Midbrain (tissue), 1 donor: ENCODE measurements around the gene PGAP1.
A peak's percentile ranks its signal among the peaks of the same experiment; 100 is the strongest.
"Not testable (repeated sequence)": the region's sequence is repeated elsewhere in the genome, so short reads cannot be mapped to it uniquely, and the experiment has no call there.

ENCODE experiments used
- DNase-seq: peaks from one replicate; lab custom pipeline; 2025; lab: John Stamatoyannopoulos, UW

The PGAP1 gene

GRCh38 chr2:196951973-196952372 lies 25.5 kb upstream of the PGAP1 start:
- DNase-seq, result no peak

DNA sequence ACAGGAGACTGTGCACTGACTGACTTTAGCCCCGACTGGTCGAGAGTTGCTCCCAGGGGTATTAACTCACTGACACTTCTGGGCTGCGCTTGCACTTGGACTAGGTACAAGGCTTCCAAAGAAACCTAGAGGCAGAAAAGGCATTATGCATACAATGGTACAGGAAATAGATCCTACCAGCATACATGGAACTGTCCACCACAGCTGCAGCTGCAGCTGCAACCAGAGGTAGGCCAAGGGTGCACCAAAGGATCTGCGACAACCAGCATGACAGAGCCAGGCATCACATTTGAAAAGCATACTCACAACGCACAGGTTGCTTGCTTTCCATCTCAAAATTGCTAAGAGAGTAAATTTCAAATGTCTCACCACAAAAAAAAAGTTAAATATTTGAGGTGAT lies 22.6 kb upstream of the PGAP1 start:
- no peak for DNase-seq

- no peak for DNase-seq
Observed at GRCh38 chr2:196944570-196944969, 18.1 kb upstream of the PGAP1 start.

GRCh38 chr2:196941398-196942078 lies 15.0 kb upstream of the PGAP1 start:
- DNase-seq, result no peak

GRCh38 chr2:196939371-196939770 lies 12.9 kb upstream of the PGAP1 start:
- DNase-seq, result no peak

- no peak for DNase-seq
Observed at GRCh38 chr2:196935432-196935831, 8.9 kb upstream of the PGAP1 start.

DNA sequence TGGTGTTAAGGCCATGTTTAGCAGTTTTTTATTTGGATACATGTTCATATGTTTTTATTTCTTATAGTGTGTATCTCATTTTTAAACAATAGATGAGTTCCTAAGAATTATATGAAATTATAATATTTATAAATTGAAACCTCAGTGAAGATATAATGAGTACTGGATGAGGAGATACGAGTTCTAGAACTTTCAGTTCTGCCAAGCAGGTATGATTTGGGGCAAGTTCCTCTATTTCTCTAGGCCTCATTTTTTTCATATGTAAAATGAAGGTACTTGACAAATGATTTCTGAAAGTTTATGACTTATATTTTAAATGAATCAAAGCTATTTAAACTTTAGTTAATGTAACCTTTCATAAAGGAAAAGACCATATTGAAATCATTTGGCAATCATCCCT lies 8.2 kb upstream of the PGAP1 start:
- DNase-seq, result no peak

- no peak for DNase-seq
Observed at GRCh38 chr2:196931555-196931954, 5.0 kb upstream of the PGAP1 start.

DNA sequence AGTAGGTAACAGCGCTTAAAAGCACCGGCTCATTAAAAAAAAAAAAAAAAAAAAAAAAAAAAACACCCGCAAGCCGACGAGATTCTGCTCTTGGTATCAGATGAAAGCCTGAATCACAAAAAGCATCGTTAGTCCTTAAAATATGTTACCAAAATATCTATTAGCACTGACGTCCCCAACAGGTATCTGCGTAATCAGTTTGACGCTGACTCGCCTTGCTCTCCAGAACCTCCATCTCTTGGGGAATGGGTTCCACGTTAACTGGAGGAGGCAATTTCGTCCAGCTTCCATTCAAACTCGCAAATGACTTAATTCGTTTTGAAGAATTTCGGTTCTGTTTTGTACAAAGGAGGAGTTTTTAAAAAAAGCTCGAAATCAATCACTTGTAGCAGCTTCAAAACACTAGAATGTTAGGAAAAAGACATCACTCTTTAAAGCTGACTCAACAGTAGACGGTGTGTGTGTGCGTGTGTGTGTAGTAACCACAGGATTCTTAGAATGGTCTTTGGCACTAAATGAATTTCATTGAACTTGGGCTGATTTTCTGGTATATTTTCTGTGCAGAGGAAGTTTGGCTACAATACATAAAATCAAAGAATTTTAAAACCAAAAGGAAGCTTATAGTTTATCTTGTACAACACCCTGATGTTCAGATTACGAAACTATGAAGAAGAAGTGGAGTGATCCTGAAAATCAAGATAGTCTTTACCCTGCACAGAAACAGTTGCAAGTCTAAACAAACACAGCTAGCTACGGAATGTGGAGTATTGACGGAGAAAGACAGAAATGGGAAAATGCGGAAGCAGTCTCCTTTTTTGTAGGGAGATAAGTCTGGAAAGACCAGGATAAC lies 1.1 kb upstream of the PGAP1 start:
- DNase-seq, result peak; percentile 57

GRCh38 chr2:196925768-196926561 lies 542 bp downstream of the PGAP1 start:
- DNase-seq, result peak; percentile 77

GRCh38 chr2:196925051-196925767 lies 1.3 kb downstream of the PGAP1 start:
- DNase-seq, result peak; percentile 41

DNA sequence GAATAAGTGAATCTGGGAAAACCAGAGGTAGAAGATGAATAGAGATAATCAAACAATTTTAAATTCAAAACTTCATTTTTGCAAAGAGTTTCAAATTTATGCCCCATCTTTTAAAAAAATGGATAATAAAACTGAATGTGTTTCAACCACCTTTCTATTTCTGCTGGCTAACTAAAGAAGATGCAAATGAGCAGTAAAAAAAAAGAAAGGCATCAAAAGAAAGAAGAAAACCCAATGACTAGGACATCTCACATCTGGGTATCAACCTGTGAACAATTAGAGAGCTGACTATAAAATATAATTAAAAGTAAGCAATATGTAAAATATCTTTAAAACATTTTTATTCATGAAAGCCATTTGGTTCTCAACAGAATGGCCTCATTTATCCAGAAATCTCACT lies 2.5 kb downstream of the PGAP1 start:
- DNase-seq, result no peak

DNA sequence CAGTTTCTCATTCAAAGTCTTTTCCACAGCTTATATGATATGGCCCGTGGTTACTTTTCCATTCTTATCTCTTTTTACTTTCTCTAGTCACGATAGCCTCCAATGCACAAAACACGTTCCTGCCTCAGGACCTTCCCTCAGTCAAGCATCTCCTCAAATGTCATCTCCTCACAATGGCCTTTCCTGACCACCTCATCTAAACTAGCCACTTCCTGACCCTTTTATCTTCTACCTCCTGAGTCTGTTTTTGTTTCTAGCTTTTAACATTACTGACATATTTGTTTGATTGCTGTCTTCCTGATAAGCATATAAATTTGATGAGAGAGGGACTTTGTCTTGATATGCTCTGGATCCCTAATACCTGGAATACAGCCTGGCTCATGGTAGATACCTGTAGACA lies 7.6 kb downstream of the PGAP1 start:
- no peak for DNase-seq

DNA sequence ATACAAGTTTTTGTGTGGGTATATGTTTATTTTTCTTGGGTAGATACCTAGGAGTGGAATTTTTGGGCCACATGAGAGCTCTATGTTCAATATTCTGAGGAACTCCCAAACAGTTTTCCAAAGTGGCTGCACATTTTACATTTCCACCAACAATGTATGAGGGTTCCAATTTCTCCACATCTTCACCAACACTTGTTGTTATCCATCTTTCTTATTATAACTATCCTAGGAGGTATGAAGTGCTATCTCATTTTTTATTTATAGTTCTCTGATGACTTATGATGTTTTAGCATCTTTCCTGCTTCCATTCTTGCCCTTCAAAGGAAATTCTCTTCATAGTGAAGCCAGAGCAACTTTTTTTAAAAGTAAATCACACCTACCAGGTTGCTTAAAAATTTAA lies 8.7 kb downstream of the PGAP1 start:
- DNase-seq, result no peak

GRCh38 chr2:196915507-196916189 lies 10.9 kb downstream of the PGAP1 start:
- DNase-seq, result no peak

DNA sequence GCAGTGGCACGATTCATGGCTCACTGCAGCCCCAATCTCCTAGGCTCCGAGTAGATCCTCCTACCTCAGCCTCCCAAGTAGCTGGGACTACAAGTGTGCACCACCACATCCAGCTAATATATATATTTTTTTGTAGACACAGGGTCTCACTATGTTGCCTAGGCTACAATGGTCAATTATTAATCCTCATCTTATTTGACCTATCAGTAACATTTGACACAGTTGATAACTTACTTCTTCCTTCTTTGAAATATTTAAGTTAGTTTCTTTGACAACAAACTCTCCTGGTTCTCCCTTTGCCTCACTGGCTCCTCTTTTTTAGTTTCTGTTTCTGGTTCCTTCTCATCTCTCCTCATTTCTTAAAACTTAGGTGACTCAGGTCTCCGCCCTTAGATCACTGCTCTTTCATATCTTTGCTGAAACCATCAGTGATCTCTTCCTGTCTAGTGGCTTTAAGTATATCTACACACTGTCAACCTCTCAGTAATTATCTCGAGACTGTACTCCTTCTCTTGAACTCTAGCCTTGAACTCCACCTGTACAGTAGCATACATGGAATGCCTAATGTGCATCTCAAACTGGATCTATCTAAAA lies 11.5 kb downstream of the PGAP1 start:
- no peak for DNase-seq

- DNase-seq, result no peak
Observed at GRCh38 chr2:196913691-196914090, 12.8 kb downstream of the PGAP1 start.

DNA sequence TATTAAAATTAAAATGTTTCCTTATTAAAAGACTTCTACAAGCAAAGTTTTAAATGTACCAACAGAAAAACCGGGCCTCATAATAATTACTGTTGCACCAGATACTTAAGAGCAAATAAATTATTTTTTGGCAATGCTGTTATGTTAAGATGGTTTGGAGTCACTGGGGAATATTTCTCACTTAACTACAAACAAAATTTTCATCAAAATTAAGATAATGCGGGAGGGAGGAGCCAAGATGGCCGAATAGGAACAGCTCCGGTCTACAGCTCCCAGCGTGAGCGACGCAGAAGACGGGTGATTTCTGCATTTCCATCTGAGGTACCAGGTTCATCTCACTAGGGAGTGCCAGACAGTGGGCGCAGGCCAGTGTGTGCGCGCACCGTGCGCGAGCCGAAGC lies 21.1 kb downstream of the PGAP1 start:
- DNase-seq, result not testable (repeated sequence)

GRCh38 chr2:196902828-196903227 lies 23.7 kb downstream of the PGAP1 start:
- DNase-seq, result no peak

DNA sequence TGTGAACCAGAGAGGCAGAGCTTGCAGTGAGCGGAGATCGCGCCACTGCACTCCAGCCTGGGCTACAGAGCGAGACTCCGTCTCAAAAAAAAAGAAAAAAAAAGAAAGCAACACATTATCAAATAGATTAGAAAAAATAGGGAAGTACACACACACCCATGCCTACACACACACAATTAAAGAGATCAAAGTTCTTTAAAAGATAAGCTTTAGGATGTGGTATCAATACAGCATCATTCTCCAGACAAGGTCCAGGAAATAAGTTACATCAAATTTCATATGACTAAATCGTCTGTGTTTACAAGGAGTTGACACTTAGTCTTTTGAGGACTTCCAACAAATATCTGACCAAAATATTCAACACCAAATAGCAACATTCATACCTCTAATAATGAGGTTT lies 25.7 kb downstream of the PGAP1 start:
- no peak for DNase-seq

DNA sequence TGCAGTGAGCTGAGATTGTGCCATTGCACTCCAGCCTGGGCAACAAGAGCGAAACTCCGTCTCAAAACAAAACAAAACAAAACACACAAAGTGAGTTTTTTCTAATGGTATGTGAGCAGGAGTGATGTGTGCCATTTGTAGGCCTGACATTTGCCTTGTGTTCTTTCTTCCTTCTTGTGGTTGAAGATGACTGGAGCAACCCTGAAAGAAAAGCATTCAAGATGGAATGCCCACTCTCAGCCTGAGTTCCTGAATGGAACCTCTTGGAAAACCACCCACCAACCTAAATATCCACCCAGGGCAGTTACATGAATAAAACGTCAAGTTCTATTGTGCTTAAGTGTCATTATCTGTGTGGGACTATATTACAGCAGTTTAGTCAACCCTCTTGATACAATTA lies 26.5 kb downstream of the PGAP1 start:
- no peak for DNase-seq
